ENCODE results near the gene TSPAN18. TPM values are rescaled to one million over a fixed set of nuclear protein-coding genes. Genes with fewer than 3 reads are reported as not detected.

TSPAN18 gene
- total RNA-seq, 4 donors from 2014 or later: 0.95 to 4.5 (median 2.3) TPM

- WGBS, 2 donors: 81 to 91% methylated on average over 11 of the region's 11 CpGs
- H3K4me3 ChIP-seq (ENCODE audit: low read depth, poor library complexity, severe bottlenecking): no peak overlapping the region
- intact Hi-C loops (cut with DNase I; ENCODE audit: low total_unique reads): no loop called here
- TF ChIP-seq POLR2A (IDR thresholded peaks at IDR 0.05): no peak
- no peak for TF ChIP-seq CTCF (IDR thresholded peaks at IDR 0.05)
- DNase-seq (ENCODE audit: low spot score in 2 of 2): no peak
These were observed 121.6 kb downstream of the TSPAN18 start for GRCh38 chr11:44848203-44848962.

GRCh38 chr11:44848963-44849350 lies 122.2 kb downstream of the TSPAN18 start:
- no peak for TF ChIP-seq POLR2A (IDR thresholded peaks at IDR 0.05)
- no peak for TF ChIP-seq CTCF (IDR thresholded peaks at IDR 0.05)
- WGBS, 2 donors: 97% methylated on average over 4 of the region's 4 CpGs
- intact Hi-C loops (cut with DNase I; ENCODE audit: low total_unique reads): no loop called here
- H3K4me3 ChIP-seq (ENCODE audit: low read depth, poor library complexity, severe bottlenecking): no peak overlapping the region
- DNase-seq (ENCODE audit: low spot score in 2 of 2): no peak

GRCh38 chr11:44849424-44849823 lies 122.7 kb downstream of the TSPAN18 start:
- no peak overlapping the region for H3K4me3 ChIP-seq (ENCODE audit: low read depth, poor library complexity, severe bottlenecking)
- 67 to 80% methylated on average over 2 to 4 of the region's 4 CpGs for WGBS, 2 donors
- intact Hi-C loops (cut with DNase I; ENCODE audit: low total_unique reads): no loop called here
- TF ChIP-seq POLR2A (IDR thresholded peaks at IDR 0.05): no peak
- no peak for TF ChIP-seq CTCF (IDR thresholded peaks at IDR 0.05)
- no peak for DNase-seq (ENCODE audit: low spot score in 2 of 2)

DNA sequence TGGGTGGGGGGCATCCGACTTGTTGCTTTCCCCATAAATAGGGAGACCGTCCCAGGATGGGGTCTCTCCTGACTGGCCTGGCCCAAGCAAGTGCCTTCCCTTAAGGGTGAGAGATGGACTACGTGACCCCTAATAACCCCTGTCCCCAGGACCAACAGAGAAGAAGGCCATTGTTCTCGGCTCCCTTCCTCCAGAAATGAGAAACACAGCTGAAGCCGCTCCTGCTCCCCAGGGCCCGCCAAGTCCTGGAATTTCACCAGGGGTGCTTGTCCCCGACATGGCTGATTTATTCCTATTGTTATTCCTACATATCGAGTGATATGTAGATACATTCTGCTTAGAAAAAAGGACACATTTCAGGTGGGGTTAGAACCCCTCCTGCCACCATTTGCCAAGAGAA lies 123.2 kb downstream of the TSPAN18 start:
- H3K4me3 ChIP-seq (ENCODE audit: low read depth, poor library complexity, severe bottlenecking): no peak overlapping the region
- intact Hi-C loops (cut with DNase I; ENCODE audit: low total_unique reads): no loop called here
- 77 to 80% methylated on average over 8 of the region's 8 CpGs for WGBS, 2 donors
- TF ChIP-seq POLR2A (IDR thresholded peaks at IDR 0.05): no peak
- no peak for TF ChIP-seq CTCF (IDR thresholded peaks at IDR 0.05)
- DNase-seq (ENCODE audit: low spot score in 2 of 2): no peak

- WGBS, 2 donors: 89 to 93% methylated on average over 5 of the region's 5 CpGs
- intact Hi-C loops (cut with DNase I; ENCODE audit: low total_unique reads): no loop called here
- H3K4me3 ChIP-seq (ENCODE audit: low read depth, poor library complexity, severe bottlenecking): no peak overlapping the region
- DNase-seq (ENCODE audit: low spot score in 2 of 2): no peak
- TF ChIP-seq CTCF (IDR thresholded peaks at IDR 0.05) (no peak), POLR2A (IDR thresholded peaks at IDR 0.05) (no peak)
These were observed 124.7 kb downstream of the TSPAN18 start for GRCh38 chr11:44851496-44851895.
